Neural progenitor cell (in vitro differentiated cells): ENCODE data around the gene FUT4. TPM values are rescaled to one million over a fixed set of nuclear protein-coding genes. Genes with fewer than 3 reads are reported as not detected.

ENCODE experiments used
- DNase-seq: peaks from one replicate; pipeline ENCODE4 v3.0.0-alpha.2; 2016; ENCODE audit warnings: low spot score
- H2AFZ ChIP-seq: fragments of 200-600 bp; sonication (generic); replicated peaks from 2 replicates; pipeline ENCODE4 v1.6.1; 2016; ENCODE audit warnings: antibody characterized with exemption
- H3F3A ChIP-seq: fragments of 200-600 bp; sonication (generic); 2 replicates; pipeline ENCODE4 v1.6.1; 2016; ENCODE audit warnings: antibody characterized with exemption, low read depth
- H3K27ac ChIP-seq: fragments of 200-600 bp; sonication (generic); 2 replicates; pipeline ENCODE4 v1.5.1; 2016; ENCODE audit warnings: mild to moderate bottlenecking
- H3K27me3 ChIP-seq: fragments of 200-600 bp; sonication (generic); 2 replicates; pipeline ENCODE4 v1.6.1; 2016; ENCODE audit warnings: mild to moderate bottlenecking, moderate library complexity
- H3K36me3 ChIP-seq: fragments of 200-600 bp; sonication (generic); 2 replicates; pipeline ENCODE4 v1.5.1; 2016
- H3K4me1 ChIP-seq: fragments of 200-600 bp; sonication (generic); 2 replicates; pipeline ENCODE4 v1.6.1; 2016; ENCODE audit warnings: mixed run types
- H3K4me2 ChIP-seq: fragments of 200-600 bp; sonication (generic); 2 replicates; pipeline ENCODE4 v1.6.1; 2016
- H3K4me3 ChIP-seq: fragments of 200-600 bp; sonication (generic); 2 replicates; pipeline ENCODE4 v1.5.1; 2016
- H3K79me2 ChIP-seq: fragments of 200-600 bp; sonication (generic); 2 replicates; pipeline ENCODE4 v1.6.1; 2016; ENCODE audit warnings: low read depth
- H3K9ac ChIP-seq: fragments of 200-600 bp; sonication (generic); 2 replicates; pipeline ENCODE4 v1.6.1; 2016
- H3K9me3 ChIP-seq: fragments of 200-600 bp; sonication (generic); 2 replicates; pipeline ENCODE4 v1.5.1; 2016; ENCODE audit warnings: low read depth
- H4K20me1 ChIP-seq: fragments of 200-600 bp; sonication (generic); 2 replicates; pipeline ENCODE4 v1.6.1; 2016; ENCODE audit warnings: low read depth
- H3K27ac Mint-ChIP-seq: 3 replicates; pipeline ENCODE4 v1.8.0; 2021; ENCODE audit warnings: mixed read lengths
- H3K27me3 Mint-ChIP-seq: 2 replicates; pipeline ENCODE4 v1.8.0; 2022; ENCODE audit warnings: low read depth, mild to moderate bottlenecking, inconsistent platforms, moderate library complexity, mixed read lengths; ENCODE audit not compliant: insufficient read depth
- H3K36me3 Mint-ChIP-seq: 3 replicates; pipeline ENCODE4 v1.8.0; 2021; ENCODE audit warnings: mixed read lengths
- H3K4me1 Mint-ChIP-seq: 3 replicates; pipeline ENCODE4 v1.8.0; 2021; ENCODE audit warnings: mixed read lengths
- H3K4me3 Mint-ChIP-seq: 3 replicates; pipeline ENCODE4 v1.8.0; 2021; ENCODE audit warnings: mild to moderate bottlenecking, moderate library complexity, mixed read lengths
- H3K9me3 Mint-ChIP-seq: 3 replicates; pipeline ENCODE4 v1.8.0; 2020; ENCODE audit warnings: mixed read lengths
- CTCF ChIP-seq: fragments of 200-600 bp; sonication (generic); IDR thresholded peaks from 2 replicates; pipeline ENCODE4 v1.5.1; 2017; ENCODE audit warnings: antibody characterized with exemption, mild to moderate bottlenecking
- EZH2 ChIP-seq: fragments of 200-600 bp; sonication (generic); IDR thresholded peaks from 2 replicates; pipeline ENCODE4 v1.6.1; 2017; ENCODE audit warnings: antibody characterized with exemption, mild to moderate bottlenecking, moderate library complexity
- EZH2phosphoT487 ChIP-seq: fragments of 200-600 bp; sonication (generic); IDR thresholded peaks from 2 replicates; pipeline ENCODE4 v1.6.1; 2017; ENCODE audit warnings: antibody characterized with exemption
- total RNA-seq: library from RNA; depleted of rRNA; stranded (reverse); fragments of >200 nt; gene quantifications from 2 replicates; pipeline ENCODE4 v1.2.3, GENCODE V29; 2015; ENCODE audit warnings: low replicate concordance

Gene FUT4
- total RNA-seq, 1 donor from 2014 or later = 2.7 TPM

- Mint-ChIP-seq H3K4me3 (peak within 1 kb of the TSS; percentile 86), H3K36me3 (no peaks in the 10 kb centered on the region), H3K27ac (no peak within 1 kb of the TSS), H3K4me1 (peaks cover 6% of the 10 kb centered on the region), H3K9me3 (no peaks in the 10 kb centered on the region), H3K27me3 (peaks cover 10% of the 10 kb centered on the region)
- no peak within 1 kb of the TSS for H3K27ac ChIP-seq
- peak within 1 kb of the TSS; percentile 85 for H3K4me2 ChIP-seq
- H3K36me3 ChIP-seq = no peaks in the 10 kb centered on the region
- H3K9me3 ChIP-seq = no peaks in the 10 kb centered on the region
- H3F3A ChIP-seq = no peaks in the 10 kb centered on the region
- H2AFZ ChIP-seq = peak within 1 kb of the TSS; percentile 68
- no peaks in the 10 kb centered on the region for H3K4me1 ChIP-seq
- peak; percentile 90 for DNase-seq
- no peaks in the 10 kb centered on the region for H3K79me2 ChIP-seq
- peaks cover 55% of the 10 kb centered on the region for H3K27me3 ChIP-seq
- TF ChIP-seq EZH2phosphoT487 (no peak), EZH2 (peak; percentile 38)
- H3K4me3 ChIP-seq = peak within 1 kb of the TSS; percentile 59
- H4K20me1 ChIP-seq = no peaks in the 10 kb centered on the region
- H3K9ac ChIP-seq = no peak within 1 kb of the TSS
Observed at GRCh38 chr11:94511932-94512781, 31.6 kb upstream of the FUT4 start, which contains the start of gene C11orf97. Gene C11orf97, plus strand, starts transcription at chr11:94512461. Its CDS starts 68 bp downstream, at chr11:94512529.

GRCh38 chr11:94513091-94513490 is 30.6 kb upstream of the FUT4 start:
- H3K4me3 Mint-ChIP-seq = peak overlapping the region; percentile 1
- Histone ChIP-seq H3K27me3 (peaks cover 55% of the 10 kb centered on the region), H2AFZ (no peak overlapping the region)

GRCh38 chr11:94515398-94515797 is 28.3 kb upstream of the FUT4 start:
- Histone ChIP-seq H3K4me3 (no peak overlapping the region), H3K4me2 (no peak overlapping the region), H3K9ac (no peak overlapping the region), H3K4me1 (no peaks in the 10 kb centered on the region), H2AFZ (no peak overlapping the region), H3K36me3 (no peaks in the 10 kb centered on the region), H3F3A (no peaks in the 10 kb centered on the region), H3K27me3 (peaks cover 55% of the 10 kb centered on the region), H4K20me1 (no peaks in the 10 kb centered on the region), H3K27ac (no peak overlapping the region), H3K79me2 (no peaks in the 10 kb centered on the region), H3K9me3 (no peaks in the 10 kb centered on the region)
- H3K9me3 Mint-ChIP-seq = no peaks in the 10 kb centered on the region
- peaks cover 8% of the 10 kb centered on the region for H3K27me3 Mint-ChIP-seq
- TF ChIP-seq CTCF = no peak
- H3K27ac Mint-ChIP-seq = no peak overlapping the region
- H3K4me3 Mint-ChIP-seq = no peak overlapping the region
- H3K36me3 Mint-ChIP-seq = no peaks in the 10 kb centered on the region
- DNase-seq = no peak
- H3K4me1 Mint-ChIP-seq = peaks cover 6% of the 10 kb centered on the region

More at GRCh38 chr11:94513091-94513490, 30.6 kb upstream of the FUT4 start:
- no peaks in the 10 kb centered on the region for H3K9me3 Mint-ChIP-seq
- no peaks in the 10 kb centered on the region for H3F3A ChIP-seq
- H3K4me1 Mint-ChIP-seq = peaks cover 6% of the 10 kb centered on the region
- H3K36me3 Mint-ChIP-seq = no peaks in the 10 kb centered on the region
- TF ChIP-seq EZH2 = no peak
- TF ChIP-seq EZH2phosphoT487 = no peak
- no peak for TF ChIP-seq CTCF
- no peak overlapping the region for H3K9ac ChIP-seq
- no peak overlapping the region for H3K4me3 ChIP-seq
- H3K79me2 ChIP-seq = no peaks in the 10 kb centered on the region
- H3K27ac ChIP-seq = no peak overlapping the region
- no peak overlapping the region for H3K4me2 ChIP-seq
- no peak overlapping the region for H3K27ac Mint-ChIP-seq
- no peaks in the 10 kb centered on the region for H3K4me1 ChIP-seq
- no peak for DNase-seq
- no peaks in the 10 kb centered on the region for H3K9me3 ChIP-seq
- no peaks in the 10 kb centered on the region for H3K36me3 ChIP-seq
- no peaks in the 10 kb centered on the region for H4K20me1 ChIP-seq
- peaks cover 10% of the 10 kb centered on the region for H3K27me3 Mint-ChIP-seq

GRCh38 chr11:94516725-94517124 is 27.0 kb upstream of the FUT4 start:
- Histone ChIP-seq H3K9ac (no peak overlapping the region), H3K36me3 (no peaks in the 10 kb centered on the region), H3K4me3 (no peak overlapping the region), H3K27ac (no peak overlapping the region), H3F3A (no peaks in the 10 kb centered on the region), H3K9me3 (no peaks in the 10 kb centered on the region), H2AFZ (no peak overlapping the region), H3K79me2 (no peaks in the 10 kb centered on the region), H3K4me1 (no peaks in the 10 kb centered on the region), H3K27me3 (peaks cover 47% of the 10 kb centered on the region), H3K4me2 (no peak overlapping the region), H4K20me1 (no peaks in the 10 kb centered on the region)
- no peak for DNase-seq
- Mint-ChIP-seq H3K9me3 (no peaks in the 10 kb centered on the region), H3K27ac (no peak overlapping the region), H3K36me3 (no peaks in the 10 kb centered on the region), H3K4me1 (peaks cover 6% of the 10 kb centered on the region), H3K4me3 (no peak overlapping the region), H3K27me3 (peaks cover 4% of the 10 kb centered on the region)
- TF ChIP-seq EZH2 (no peak), CTCF (no peak), EZH2phosphoT487 (no peak)
